Progenitor cell of endocrine pancreas (in vitro differentiated cells): Measurements from ENCODE around the gene SRPRB. TPM values are rescaled to one million over a fixed set of nuclear protein-coding genes. Genes with fewer than 3 reads are reported as not detected.

Experiments
- DNase-seq: peaks from one replicate; pipeline ENCODE4 v3.0.0; 2021; ENCODE audit warnings: low spot score; ENCODE audit not compliant: unreplicated experiment
- H3K27ac Mint-ChIP-seq: 2 replicates; pipeline ENCODE4 v1.8.0; 2021; ENCODE audit warnings: mild to moderate bottlenecking, moderate library complexity, mixed read lengths
- H3K27me3 Mint-ChIP-seq: 2 replicates; pipeline ENCODE4 v1.8.0; 2021; ENCODE audit warnings: mixed read lengths
- H3K36me3 Mint-ChIP-seq: 2 replicates; pipeline ENCODE4 v1.8.0; 2022; ENCODE audit warnings: mixed read lengths; ENCODE audit not compliant: insufficient read depth
- H3K4me1 Mint-ChIP-seq: 2 replicates; pipeline ENCODE4 v1.8.0; 2021; ENCODE audit warnings: low read depth, mixed read lengths
- H3K4me3 Mint-ChIP-seq: 2 replicates; pipeline ENCODE4 v1.8.0; 2021; ENCODE audit warnings: low read depth, mild to moderate bottlenecking, moderate library complexity, mixed read lengths
- H3K9me3 Mint-ChIP-seq: 2 replicates; pipeline ENCODE4 v1.8.0; 2021; ENCODE audit warnings: low read depth, mixed read lengths
- CTCF ChIP-seq: fragments of 200-600 bp; sonication (generic); IDR thresholded peaks from one replicate; pipeline ENCODE4 v1.5.0; 2021; ENCODE audit warnings: antibody characterized with exemption, mild to moderate bottlenecking; ENCODE audit not compliant: unreplicated experiment
- total RNA-seq: library from RNA; stranded (reverse); gene quantifications from 2 replicates; pipeline ENCODE4 v1.2.1, GENCODE V29; 2021

The SRPRB gene
- total RNA-seq, 1 donor from 2014 or later, result 38.2 TPM

DNA sequence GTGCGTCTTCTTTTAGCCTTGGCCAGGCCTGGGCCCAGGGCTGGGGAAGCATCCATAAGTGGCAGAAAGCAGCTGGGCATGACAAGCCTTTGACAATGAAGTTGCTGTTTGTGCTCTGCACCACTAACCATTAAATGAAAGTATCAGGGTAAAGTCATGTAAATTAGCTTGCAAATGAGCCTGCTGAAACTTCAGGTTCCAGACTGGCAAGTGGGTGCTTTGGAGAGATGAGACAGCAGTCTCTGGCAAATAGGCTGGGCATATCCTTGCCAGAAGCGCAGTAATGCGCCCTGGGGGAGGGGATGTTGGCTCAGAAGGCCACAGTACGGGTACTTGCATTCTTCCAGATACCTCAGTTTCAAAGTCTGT is 49.4 kb downstream of the SRPRB start:
- no peaks in the 10 kb centered on the region for H3K9me3 Mint-ChIP-seq
- peaks cover 20% of the 10 kb centered on the region for H3K27me3 Mint-ChIP-seq
- no peaks in the 10 kb centered on the region for H3K36me3 Mint-ChIP-seq
- H3K27ac Mint-ChIP-seq, result no peak overlapping the region
- H3K4me1 Mint-ChIP-seq, result peaks cover 4% of the 10 kb centered on the region
- no peak for DNase-seq
- no peak for TF ChIP-seq CTCF
- no peak overlapping the region for H3K4me3 Mint-ChIP-seq

DNA sequence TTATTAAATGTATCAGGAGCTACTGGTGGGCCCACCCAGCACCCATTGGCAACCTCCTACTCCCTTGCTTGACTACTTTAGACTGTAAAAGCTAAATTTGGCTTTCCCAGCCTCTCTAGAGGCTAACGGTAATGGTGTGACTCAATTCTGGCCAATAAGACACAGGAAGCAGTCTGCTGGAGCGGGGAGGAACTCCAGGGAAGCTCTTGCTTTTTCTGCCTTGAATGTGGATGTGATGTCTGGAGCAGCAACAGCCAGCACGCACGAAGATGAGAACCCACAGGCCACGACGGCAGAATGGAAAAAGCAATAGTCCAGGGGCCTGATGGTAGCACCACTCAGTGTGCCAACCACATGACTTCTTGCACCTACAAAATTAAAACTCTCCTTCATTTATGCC is 50.2 kb downstream of the SRPRB start:
- no peaks in the 10 kb centered on the region for H3K9me3 Mint-ChIP-seq
- peaks cover 12% of the 10 kb centered on the region for H3K27me3 Mint-ChIP-seq
- no peak overlapping the region for H3K4me3 Mint-ChIP-seq
- DNase-seq, result no peak
- TF ChIP-seq CTCF, result no peak
- H3K36me3 Mint-ChIP-seq, result no peaks in the 10 kb centered on the region
- no peak overlapping the region for H3K27ac Mint-ChIP-seq
- peaks cover 4% of the 10 kb centered on the region for H3K4me1 Mint-ChIP-seq

GRCh38 chr3:133856316-133856715 is 50.7 kb downstream of the SRPRB start:
- TF ChIP-seq CTCF, result no peak
- Mint-ChIP-seq H3K4me3 (no peak overlapping the region), H3K36me3 (no peaks in the 10 kb centered on the region), H3K9me3 (no peaks in the 10 kb centered on the region), H3K4me1 (peaks cover 2% of the 10 kb centered on the region), H3K27ac (no peak overlapping the region), H3K27me3 (peaks cover 10% of the 10 kb centered on the region)
- no peak for DNase-seq

DNA sequence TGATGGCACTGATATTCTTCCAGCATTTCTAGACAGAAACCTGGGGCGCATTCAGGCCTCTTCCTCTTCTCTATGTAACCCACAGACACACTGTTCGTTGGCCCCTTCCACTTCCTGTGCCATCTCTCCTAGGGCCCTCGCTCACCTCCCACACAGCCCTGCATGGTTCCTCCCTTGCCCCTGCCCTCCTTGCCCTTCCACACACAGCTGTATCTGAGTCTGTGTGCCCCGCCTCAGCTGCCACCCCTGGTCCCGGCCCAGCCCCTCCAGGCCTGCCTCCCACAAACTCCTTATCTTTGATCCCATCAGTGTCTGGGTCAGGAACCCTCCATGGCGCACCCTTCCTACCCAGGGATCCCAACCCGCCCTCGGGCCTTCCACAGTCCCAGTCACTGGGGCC is 52.2 kb downstream of the SRPRB start:
- Mint-ChIP-seq H3K4me3 (no peak overlapping the region), H3K27ac (no peak overlapping the region), H3K9me3 (no peaks in the 10 kb centered on the region), H3K36me3 (no peaks in the 10 kb centered on the region), H3K4me1 (no peaks in the 10 kb centered on the region), H3K27me3 (peaks cover 10% of the 10 kb centered on the region)
- TF ChIP-seq CTCF, result no peak
- DNase-seq, result no peak

- no peak for DNase-seq
- TF ChIP-seq CTCF, result no peak
- no peaks in the 10 kb centered on the region for H3K36me3 Mint-ChIP-seq
- H3K4me3 Mint-ChIP-seq, result no peak overlapping the region
- peaks cover 4% of the 10 kb centered on the region for H3K27me3 Mint-ChIP-seq
- H3K4me1 Mint-ChIP-seq, result no peaks in the 10 kb centered on the region
- H3K27ac Mint-ChIP-seq, result no peak overlapping the region
- no peaks in the 10 kb centered on the region for H3K9me3 Mint-ChIP-seq
Measured at GRCh38 chr3:133859381-133860234, 54.0 kb downstream of the SRPRB start.
